DOHH2 (cell line): ENCODE data around the gene AZGP1.

Experiments used
- CTCF ChIP-seq: fragments of 200-600 bp; sonication (generic); IDR thresholded peaks from one replicate; pipeline ENCODE4 v1.5.1; 2014; ENCODE audit warnings: antibody characterized with exemption, mild to moderate bottlenecking, low read depth, low read length; ENCODE audit not compliant: poor library complexity, severe bottlenecking
- EZH2phosphoT487 ChIP-seq: fragments of 200-600 bp; sonication (generic); IDR thresholded peaks from 2 replicates; pipeline ENCODE4 v1.6.1; 2017; ENCODE audit warnings: borderline replicate concordance, mild to moderate bottlenecking, antibody characterized with exemption, low read length, moderate library complexity, mixed read lengths

DNA sequence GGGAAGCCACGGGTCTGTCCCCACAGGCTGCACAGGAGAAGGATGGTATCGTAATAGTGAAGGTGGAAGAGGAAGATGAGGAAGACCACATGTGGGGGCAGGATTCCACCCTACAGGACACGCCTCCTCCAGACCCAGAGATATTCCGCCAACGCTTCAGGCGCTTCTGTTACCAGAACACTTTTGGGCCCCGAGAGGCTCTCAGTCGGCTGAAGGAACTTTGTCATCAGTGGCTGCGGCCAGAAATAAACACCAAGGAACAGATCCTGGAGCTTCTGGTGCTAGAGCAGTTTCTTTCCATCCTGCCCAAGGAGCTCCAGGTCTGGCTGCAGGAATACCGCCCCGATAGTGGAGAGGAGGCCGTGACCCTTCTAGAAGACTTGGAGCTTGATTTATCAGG lies 47.7 kb upstream of the AZGP1 start:
- no peak for TF ChIP-seq CTCF
- no peak for TF ChIP-seq EZH2phosphoT487
